Measurements from ENCODE around the gene HAAO.

The HAAO gene

DNA sequence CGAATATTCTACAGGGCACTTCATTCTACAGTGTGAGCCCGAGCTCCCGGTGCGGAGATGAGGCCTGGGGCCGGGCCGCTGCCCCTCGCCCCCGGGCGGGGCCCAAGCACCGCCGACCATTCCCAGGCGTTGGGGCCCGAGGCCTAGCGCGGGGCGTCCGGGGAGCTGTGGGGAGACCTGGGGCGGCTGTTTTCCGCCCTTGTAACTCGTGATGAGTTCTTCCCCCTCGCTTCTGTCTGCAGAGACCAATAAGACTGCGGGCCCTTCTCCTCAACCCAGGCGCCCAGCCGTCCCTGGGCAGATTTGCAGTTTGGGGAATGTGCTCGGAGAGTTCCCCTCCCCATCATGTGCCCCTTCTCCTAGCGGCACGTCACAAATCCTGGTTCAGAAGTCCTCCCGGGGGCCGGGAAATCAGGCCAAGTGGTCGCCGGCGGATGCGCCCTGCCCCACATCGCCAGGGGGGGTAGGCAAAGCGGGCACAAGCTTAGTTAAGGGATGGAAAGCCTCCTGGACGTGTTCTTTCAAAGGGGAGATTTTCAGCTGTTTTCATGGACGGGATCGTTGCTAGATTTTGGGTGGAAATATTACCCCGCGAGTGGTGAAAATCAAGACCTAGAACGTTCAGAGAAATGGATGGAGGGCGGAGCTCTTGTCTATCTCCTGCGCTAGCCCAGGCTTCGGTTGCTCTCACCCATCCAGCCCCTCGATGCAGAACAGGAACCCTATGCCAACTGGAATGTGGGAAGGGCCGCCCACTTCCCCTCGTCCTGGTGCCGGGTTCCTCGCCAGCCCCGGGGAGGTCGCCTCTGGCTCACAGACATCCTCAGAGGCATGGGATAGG lies 18.8 kb upstream of the HAAO start:
- Histone ChIP-seq H3K36me3 (ENCODE audit: control insufficient read depth, insufficient read depth, low read length) (no peaks in the 10 kb centered on the region), H3K9me3 (ENCODE audit: control insufficient read depth, insufficient read depth, low read length) (no peaks in the 10 kb centered on the region), H3K27me3 (ENCODE audit: control insufficient read depth, insufficient read depth, low read length) (no peaks in the 10 kb centered on the region; the same call in 1 of the 2 replicates), H3K9ac (ENCODE audit: low read depth, low read length) (peak overlapping the region; percentile 88), H3K27ac (ENCODE audit: low read depth, low read length) (peak overlapping the region; percentile 94), H3K4me3 (ENCODE audit: low read depth, low read length) (peak overlapping the region; percentile 74), H3K4me1 (ENCODE audit: control insufficient read depth, insufficient read depth, low read length) (0 out of 2 replicates have a peak, but pooled peaks cover 5% of the 10 kb centered on the region)

DNA sequence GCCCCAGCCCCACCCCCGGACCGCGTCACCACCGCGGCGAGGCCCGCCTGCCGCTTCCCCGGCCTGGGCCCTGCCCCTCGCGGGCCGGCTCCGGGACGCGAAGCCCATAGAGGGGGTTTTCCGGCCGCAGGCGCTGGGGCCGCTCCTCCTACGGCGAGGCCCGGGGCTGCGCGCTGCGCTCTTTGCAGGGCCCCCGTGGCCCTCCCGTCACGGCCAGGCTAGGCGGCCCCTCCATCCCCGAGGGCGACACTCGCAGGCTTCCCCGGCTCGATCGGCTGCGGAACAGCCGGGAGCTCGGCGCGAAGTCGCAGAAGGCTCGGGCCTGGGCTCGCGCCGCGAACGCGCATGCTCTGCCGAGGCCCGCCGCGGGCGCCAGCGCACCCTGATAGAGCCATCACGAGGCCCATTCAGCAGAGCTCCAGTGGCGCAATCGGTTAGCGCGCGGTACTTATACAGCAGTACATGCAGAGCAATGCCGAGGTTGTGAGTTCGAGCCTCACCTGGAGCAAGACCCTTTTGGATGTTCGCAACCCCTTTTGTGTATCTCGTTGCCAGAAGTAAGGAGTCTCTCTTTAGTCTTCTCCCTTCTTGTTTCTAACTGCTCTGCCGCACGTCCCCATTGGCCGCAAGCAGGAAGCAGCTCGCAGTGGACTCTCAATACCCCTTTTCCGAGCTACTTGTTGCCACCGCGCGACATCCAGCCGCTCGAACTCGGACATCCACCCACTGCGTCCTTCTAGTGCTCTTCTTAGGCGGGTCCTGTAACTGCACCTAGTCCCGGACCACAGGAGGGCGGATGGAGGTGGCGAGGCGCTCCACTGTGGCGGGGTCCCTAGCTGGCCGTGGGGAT lies 18.0 kb upstream of the HAAO start:
- 0 out of 2 replicates have a peak, but pooled peaks cover 5% of the 10 kb centered on the region for H3K4me1 ChIP-seq (ENCODE audit: control insufficient read depth, insufficient read depth, low read length)
- no peaks in the 10 kb centered on the region for H3K9me3 ChIP-seq (ENCODE audit: control insufficient read depth, insufficient read depth, low read length)
- H3K27ac ChIP-seq (ENCODE audit: low read depth, low read length) = peak overlapping the region; percentile 94
- peak overlapping the region; percentile 88 for H3K9ac ChIP-seq (ENCODE audit: low read depth, low read length)
- no peaks in the 10 kb centered on the region for H3K36me3 ChIP-seq (ENCODE audit: control insufficient read depth, insufficient read depth, low read length)
- no peaks in the 10 kb centered on the region; the same call in 1 of the 2 replicates for H3K27me3 ChIP-seq (ENCODE audit: control insufficient read depth, insufficient read depth, low read length)
- peak overlapping the region; percentile 74 for H3K4me3 ChIP-seq (ENCODE audit: low read depth, low read length)

DNA sequence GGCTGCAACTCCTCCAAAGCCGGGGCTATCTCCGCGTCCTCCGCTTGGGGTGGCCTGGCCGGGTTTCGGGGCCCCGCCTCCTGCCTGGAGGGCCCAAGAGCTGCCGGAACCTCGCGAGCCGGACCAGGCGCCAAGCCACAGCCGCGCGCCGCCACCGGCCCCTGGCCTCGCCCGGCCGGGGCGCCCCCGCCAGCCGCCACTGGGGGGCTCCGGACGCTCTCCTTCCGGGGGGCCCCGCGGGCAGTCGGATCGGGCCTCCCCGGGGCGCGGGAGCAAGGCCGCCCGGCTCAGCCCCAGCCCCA lies 17.4 kb upstream of the HAAO start:
- Histone ChIP-seq H3K36me3 (ENCODE audit: control insufficient read depth, insufficient read depth, low read length) (no peaks in the 10 kb centered on the region), H3K4me3 (ENCODE audit: low read depth, low read length) (peak overlapping the region; percentile 74), H3K9ac (ENCODE audit: low read depth, low read length) (peak overlapping the region; percentile 56; the same call in 1 of the 2 replicates), H3K4me1 (ENCODE audit: control insufficient read depth, insufficient read depth, low read length) (no peaks in the 10 kb centered on the region), H3K27ac (ENCODE audit: low read depth, low read length) (peak overlapping the region; percentile 94), H3K9me3 (ENCODE audit: control insufficient read depth, insufficient read depth, low read length) (no peaks in the 10 kb centered on the region), H3K27me3 (ENCODE audit: control insufficient read depth, insufficient read depth, low read length) (no peaks in the 10 kb centered on the region; the same call in 1 of the 2 replicates)

DNA sequence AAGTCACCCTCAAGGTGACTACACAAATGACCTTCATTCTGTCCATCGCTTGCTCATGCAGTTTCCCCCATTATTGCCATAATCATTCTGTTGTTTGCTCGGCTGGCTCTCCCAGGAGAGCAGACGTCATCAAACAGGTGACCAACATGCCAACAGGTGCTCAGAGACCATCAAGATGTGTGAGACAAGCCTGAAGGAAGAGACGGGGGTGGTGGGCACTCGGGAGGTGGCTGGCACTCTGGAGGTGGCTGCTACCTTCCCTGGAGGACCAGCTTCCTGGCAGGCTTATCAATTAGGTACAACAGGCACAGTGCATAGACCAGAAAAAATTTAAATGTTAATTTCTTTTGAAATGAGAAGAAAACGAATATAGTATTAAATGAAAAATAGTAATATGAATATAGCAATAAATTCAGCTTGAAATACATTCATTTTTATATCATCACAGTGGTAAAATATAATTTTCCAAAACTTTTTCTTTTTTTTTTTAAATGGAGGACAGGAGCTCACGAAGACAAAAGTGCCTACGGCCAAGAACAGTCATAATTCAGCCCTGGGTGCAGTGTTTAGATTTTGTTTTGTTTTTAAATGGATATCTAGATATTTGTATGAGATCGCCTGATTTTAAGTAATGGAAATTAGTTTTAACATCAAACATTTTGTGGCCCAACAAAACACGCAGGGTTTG lies 16.9 kb upstream of the HAAO start:
- Histone ChIP-seq H3K9me3 (ENCODE audit: control insufficient read depth, insufficient read depth, low read length) (no peaks in the 10 kb centered on the region), H3K36me3 (ENCODE audit: control insufficient read depth, insufficient read depth, low read length) (no peaks in the 10 kb centered on the region), H3K4me3 (ENCODE audit: low read depth, low read length) (peak overlapping the region; percentile 74), H3K27ac (ENCODE audit: low read depth, low read length) (peak overlapping the region; percentile 94), H3K27me3 (ENCODE audit: control insufficient read depth, insufficient read depth, low read length) (no peaks in the 10 kb centered on the region; the same call in 1 of the 2 replicates), H3K9ac (ENCODE audit: low read depth, low read length) (peak overlapping the region; percentile 56; the same call in 1 of the 2 replicates), H3K4me1 (ENCODE audit: control insufficient read depth, insufficient read depth, low read length) (no peaks in the 10 kb centered on the region)

DNA sequence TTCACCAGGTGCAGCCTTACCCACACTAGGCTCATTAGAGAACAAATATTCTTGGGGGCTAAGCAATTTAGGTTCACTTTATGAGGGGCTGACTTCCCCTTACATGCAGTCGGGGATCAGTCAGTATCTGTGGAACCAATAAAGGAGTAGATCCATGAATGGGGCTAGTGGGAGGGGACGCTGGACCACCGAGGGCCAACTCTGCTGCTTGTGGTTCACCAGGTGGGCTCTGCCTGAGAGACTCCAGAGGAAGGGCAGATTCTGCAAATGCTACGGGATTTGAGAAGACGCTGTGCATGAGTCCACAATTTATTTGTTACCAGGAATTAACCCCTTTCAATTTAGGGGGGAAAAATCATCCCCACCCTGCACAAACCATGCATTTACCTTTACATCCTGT lies 15.9 kb upstream of the HAAO start:
- Histone ChIP-seq H3K4me3 (ENCODE audit: low read depth, low read length) (no peak overlapping the region), H3K36me3 (ENCODE audit: control insufficient read depth, insufficient read depth, low read length) (no peaks in the 10 kb centered on the region), H3K4me1 (ENCODE audit: control insufficient read depth, insufficient read depth, low read length) (no peaks in the 10 kb centered on the region), H3K9me3 (ENCODE audit: control insufficient read depth, insufficient read depth, low read length) (no peaks in the 10 kb centered on the region), H3K9ac (ENCODE audit: low read depth, low read length) (no peak overlapping the region), H3K27me3 (ENCODE audit: control insufficient read depth, insufficient read depth, low read length) (no peaks in the 10 kb centered on the region; the same call in 1 of the 2 replicates), H3K27ac (ENCODE audit: low read depth, low read length) (no peak overlapping the region)

DNA sequence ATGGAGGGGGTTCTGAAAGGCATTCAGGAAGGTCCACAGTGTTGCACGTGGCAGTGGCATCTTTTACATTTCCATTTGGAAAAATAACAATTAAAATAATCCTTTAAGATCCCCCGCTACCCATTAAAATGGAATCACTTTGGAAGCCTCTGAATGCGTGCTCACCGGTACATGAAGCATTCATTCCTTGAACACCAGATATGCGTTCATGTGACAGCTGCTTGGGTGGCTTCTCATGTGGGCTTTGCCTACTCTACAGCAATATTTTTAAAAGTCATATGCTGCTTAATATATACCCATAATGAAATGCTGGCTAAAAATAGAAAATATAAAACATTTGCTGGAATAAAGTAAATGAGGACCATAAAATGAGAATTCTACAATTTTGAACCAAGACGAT lies 14.4 kb upstream of the HAAO start:
- no peak overlapping the region for H3K9ac ChIP-seq (ENCODE audit: low read depth, low read length)

DNA sequence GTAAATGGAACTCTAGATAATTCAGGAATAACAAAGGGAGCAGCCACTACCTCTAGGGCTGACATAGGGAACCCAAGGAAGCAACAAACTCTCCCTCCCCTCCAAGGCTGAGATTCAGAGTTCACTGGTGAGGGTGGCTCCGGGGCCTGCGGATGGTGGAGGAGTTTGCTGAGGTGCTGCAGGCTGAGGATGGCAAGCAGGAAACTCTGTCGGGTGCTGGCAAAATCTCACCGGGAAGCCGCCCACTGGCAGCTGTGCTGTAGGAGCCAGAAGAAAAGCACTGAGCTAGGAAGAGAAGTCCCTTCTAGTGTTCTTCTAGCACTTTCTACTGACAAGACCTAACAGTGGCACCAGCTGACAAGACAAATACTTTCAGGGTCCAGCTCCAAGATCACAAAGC lies 12.5 kb upstream of the HAAO start:
- Histone ChIP-seq H3K27me3 (ENCODE audit: control insufficient read depth, insufficient read depth, low read length) (no peaks in the 10 kb centered on the region; the same call in 1 of the 2 replicates), H3K4me3 (ENCODE audit: low read depth, low read length) (no peak overlapping the region), H3K9ac (ENCODE audit: low read depth, low read length) (no peak overlapping the region), H3K27ac (ENCODE audit: low read depth, low read length) (no peak overlapping the region), H3K36me3 (ENCODE audit: control insufficient read depth, insufficient read depth, low read length) (no peaks in the 10 kb centered on the region), H3K4me1 (ENCODE audit: control insufficient read depth, insufficient read depth, low read length) (no peaks in the 10 kb centered on the region), H3K9me3 (ENCODE audit: control insufficient read depth, insufficient read depth, low read length) (no peaks in the 10 kb centered on the region)

More for the DNA sequence above, 14.4 kb upstream of the HAAO start:
- Histone ChIP-seq H3K9me3 (ENCODE audit: control insufficient read depth, insufficient read depth, low read length) (no peaks in the 10 kb centered on the region), H3K27ac (ENCODE audit: low read depth, low read length) (no peak overlapping the region), H3K36me3 (ENCODE audit: control insufficient read depth, insufficient read depth, low read length) (no peaks in the 10 kb centered on the region), H3K4me3 (ENCODE audit: low read depth, low read length) (no peak overlapping the region), H3K4me1 (ENCODE audit: control insufficient read depth, insufficient read depth, low read length) (no peaks in the 10 kb centered on the region), H3K27me3 (ENCODE audit: control insufficient read depth, insufficient read depth, low read length) (no peaks in the 10 kb centered on the region; the same call in 1 of the 2 replicates)

DNA sequence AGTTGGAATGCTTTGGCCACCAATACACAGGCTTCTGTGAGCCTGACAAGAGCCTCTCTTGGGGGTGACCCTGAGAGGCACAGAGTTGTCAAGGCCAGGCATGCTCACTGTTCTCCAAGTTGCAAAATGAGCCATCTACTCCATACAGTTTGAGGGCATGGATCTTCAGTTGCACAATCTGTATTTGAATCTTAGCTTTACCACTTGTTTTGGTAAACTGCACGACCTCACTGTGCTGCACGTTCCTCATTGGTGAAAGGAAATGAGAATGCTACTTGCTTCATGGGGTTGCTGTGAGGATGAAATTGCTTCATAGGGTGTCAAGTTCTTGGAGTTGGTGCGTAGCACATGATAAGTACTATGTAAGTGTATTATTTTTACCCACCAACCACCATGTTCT lies 12.0 kb upstream of the HAAO start:
- H3K4me1 ChIP-seq (ENCODE audit: control insufficient read depth, insufficient read depth, low read length) = no peaks in the 10 kb centered on the region
- H3K4me3 ChIP-seq (ENCODE audit: low read depth, low read length) = no peak overlapping the region
- no peaks in the 10 kb centered on the region for H3K36me3 ChIP-seq (ENCODE audit: control insufficient read depth, insufficient read depth, low read length)
- no peaks in the 10 kb centered on the region; the same call in 1 of the 2 replicates for H3K27me3 ChIP-seq (ENCODE audit: control insufficient read depth, insufficient read depth, low read length)
- no peak overlapping the region for H3K27ac ChIP-seq (ENCODE audit: low read depth, low read length)
- H3K9ac ChIP-seq (ENCODE audit: low read depth, low read length) = no peak overlapping the region
- no peaks in the 10 kb centered on the region for H3K9me3 ChIP-seq (ENCODE audit: control insufficient read depth, insufficient read depth, low read length)

DNA sequence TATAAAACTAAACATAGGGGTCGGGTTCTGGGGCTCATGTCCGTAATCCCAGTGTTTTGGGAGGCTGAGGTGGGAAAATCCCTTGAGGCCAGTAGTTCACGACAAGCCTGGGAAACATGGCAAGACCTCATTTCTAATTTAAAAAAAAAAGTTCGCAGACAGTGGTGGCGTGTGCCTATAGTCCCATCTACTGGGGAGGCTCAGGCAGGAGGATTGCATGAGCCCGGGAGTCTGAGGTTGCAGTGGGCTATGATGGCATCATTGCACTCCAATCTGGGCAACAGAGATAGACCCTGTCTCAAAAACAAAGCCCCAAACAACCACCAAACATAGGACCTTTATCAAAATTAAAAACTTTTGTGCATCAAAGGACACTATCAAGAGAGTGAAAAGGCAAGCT lies 9.8 kb upstream of the HAAO start:
- Histone ChIP-seq H3K36me3 (ENCODE audit: control insufficient read depth, insufficient read depth, low read length) (no peaks in the 10 kb centered on the region), H3K27ac (ENCODE audit: low read depth, low read length) (no peak overlapping the region), H3K27me3 (ENCODE audit: control insufficient read depth, insufficient read depth, low read length) (no peaks in the 10 kb centered on the region), H3K9ac (ENCODE audit: low read depth, low read length) (no peak overlapping the region), H3K9me3 (ENCODE audit: control insufficient read depth, insufficient read depth, low read length) (no peaks in the 10 kb centered on the region), H3K4me1 (ENCODE audit: control insufficient read depth, insufficient read depth, low read length) (no peaks in the 10 kb centered on the region), H3K4me3 (ENCODE audit: low read depth, low read length) (no peak overlapping the region)

DNA sequence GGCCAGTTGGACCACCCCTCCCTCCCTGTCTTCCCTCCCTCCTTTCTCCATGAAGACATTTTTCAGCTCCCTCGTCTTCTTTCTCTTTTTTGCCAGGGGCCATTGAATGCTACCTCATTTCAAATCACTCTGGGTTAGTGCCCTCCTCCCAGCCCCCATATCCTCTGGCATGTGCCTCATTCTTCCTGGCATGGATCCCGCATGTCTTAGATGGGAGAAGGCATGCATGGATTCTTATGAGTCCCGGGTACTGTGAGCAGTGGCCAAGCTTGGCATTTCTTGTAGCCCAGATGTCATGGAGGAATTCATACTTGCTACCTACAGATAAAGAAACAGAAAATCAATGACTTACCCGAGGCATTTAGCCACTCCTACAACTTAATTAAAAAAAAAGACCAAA lies 9.0 kb upstream of the HAAO start:
- Histone ChIP-seq H3K4me3 (ENCODE audit: low read depth, low read length) (no peak overlapping the region), H3K27ac (ENCODE audit: low read depth, low read length) (no peak overlapping the region), H3K36me3 (ENCODE audit: control insufficient read depth, insufficient read depth, low read length) (no peaks in the 10 kb centered on the region), H3K27me3 (ENCODE audit: control insufficient read depth, insufficient read depth, low read length) (no peaks in the 10 kb centered on the region), H3K4me1 (ENCODE audit: control insufficient read depth, insufficient read depth, low read length) (no peaks in the 10 kb centered on the region), H3K9me3 (ENCODE audit: control insufficient read depth, insufficient read depth, low read length) (no peaks in the 10 kb centered on the region), H3K9ac (ENCODE audit: low read depth, low read length) (no peak overlapping the region)

Measured in HUES48 (cell line).